HG03378 (cell line): ENCODE results near the gene TIE1.

Experiments
- ATAC-seq: cut with Tn5 transposase; IDR thresholded peaks from one replicate; pipeline ENCODE4 v1.9.1; 2021; ENCODE audit warnings: mild to moderate bottlenecking, moderate library complexity; ENCODE audit not compliant: unreplicated experiment

The TIE1 gene

DNA sequence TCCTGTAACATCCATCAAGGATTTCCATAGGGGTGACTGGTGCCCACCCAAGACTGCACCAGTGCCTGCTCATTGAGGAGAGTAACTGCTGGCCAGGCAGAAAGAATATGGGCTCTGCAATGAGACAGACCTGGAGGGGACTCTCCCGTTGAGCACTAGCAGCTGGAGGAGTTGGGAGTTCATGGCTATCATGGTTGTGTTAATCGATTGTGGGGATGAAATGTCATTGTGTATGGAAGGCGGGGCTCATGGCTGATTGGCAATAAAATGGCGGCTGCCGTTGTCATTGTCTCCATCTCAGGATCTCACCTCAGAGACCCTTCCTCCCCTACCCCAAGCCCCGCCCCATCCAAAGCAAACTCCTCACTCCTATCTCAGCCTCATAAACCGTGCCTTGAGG is 27.1 kb upstream of the TIE1 start:
- ATAC-seq, result no peak

DNA sequence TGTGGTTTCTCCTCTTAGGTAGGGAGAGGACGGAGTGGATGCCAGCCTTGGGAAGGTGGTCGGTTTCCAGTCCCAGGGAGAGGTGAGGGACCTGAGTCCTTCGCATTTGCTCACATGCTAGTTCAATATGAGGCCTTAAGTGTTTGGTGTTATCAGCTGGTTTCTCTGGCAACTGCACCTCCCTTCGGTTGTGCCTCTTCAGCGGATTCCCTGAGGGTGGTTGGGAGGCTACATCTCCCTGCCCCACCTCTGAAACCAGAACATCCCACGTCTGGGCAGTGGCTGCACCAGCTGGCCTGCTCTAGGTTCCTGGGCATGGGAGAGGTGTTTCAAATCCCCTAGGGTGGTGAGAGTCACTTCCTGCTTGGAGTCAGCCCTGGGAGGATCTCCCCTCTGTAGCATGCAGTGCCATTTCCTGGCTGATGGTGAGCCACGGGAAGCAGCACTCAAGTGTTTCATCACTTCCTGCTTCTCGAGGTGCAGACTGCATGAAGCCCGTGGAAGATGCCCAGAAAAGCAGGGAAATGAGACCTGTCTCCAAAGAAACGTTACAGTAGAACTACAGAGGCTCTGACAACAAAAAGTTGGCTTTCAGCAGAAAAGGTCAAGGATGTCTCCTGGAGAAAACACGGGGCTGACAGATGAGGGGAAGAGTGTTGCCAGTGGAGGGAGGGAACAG is 26.5 kb upstream of the TIE1 start:
- no peak for ATAC-seq

DNA sequence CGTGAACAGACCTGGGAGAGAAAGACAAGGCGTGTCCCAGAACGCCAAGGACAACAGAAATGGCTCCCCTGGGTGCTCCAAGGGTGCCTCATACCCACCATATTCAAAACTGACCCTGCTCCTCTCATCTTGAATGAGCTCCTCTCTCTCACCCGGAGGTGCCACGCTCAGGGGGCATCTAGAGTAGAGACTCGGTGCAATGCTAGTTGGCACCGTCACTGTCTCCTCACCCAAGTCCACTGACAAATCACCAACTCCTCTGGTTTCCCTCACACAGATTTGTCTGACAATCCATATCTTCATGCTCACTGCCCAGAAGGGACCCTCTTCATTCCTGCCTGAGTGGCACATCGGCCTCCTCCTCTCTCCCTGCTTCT is 26.0 kb upstream of the TIE1 start:
- no peak for ATAC-seq

DNA sequence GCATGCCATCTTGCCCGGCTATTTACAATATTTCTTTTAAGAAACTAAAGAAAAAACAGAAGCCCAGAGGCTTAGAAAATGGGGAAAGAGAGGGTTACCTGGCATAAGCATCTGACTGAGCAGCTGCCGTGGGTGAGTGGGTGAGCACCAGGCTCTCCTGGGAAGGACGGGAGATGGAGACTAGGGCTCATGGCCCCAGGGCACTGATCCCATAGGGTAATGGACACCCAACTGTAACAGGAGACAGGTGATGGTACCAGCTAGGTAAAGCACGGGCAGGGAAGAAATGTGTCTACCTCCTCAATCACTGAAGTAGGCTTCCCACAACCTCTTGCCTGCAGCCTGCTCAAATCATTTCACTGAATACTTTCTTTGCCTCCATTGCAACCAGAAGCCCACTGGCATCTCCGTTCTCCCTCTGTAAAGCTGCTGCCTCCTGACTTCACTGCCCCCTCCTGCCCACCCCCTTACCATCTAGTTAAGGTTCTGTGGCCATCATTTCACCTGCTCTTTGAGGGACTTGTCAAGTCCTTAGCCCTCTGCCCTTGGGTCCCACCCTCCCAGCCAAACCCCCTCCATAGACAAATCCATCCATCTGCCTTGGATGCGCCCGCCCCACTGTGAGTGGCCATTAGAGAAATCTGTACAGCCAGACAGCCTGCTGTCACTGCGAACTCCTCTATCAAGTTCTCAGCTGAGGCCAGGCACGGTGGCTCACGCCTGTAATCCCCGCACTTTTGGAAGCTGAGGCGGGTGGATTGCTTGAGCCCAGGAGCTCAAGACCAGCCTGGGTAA is 24.8 kb upstream of the TIE1 start:
- no peak for ATAC-seq

DNA sequence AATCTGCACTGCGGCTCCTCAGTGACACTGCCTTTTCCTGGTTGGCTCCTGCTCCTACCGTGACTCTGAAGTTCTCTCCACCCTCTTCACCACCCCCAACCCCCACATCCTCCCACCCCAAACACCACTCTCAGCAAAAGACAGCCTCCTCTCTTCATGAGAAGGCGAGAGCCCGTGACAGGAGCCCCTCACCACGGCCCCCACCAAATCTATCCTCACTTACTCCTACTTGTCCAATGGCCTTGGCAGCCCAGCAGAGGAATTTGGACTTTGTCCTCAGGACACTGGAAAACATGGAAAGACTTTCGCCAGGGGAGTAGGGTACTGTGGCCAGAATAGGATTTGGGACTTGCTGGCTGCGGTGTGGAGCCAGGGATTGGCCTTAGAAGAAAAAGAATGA is 24.1 kb upstream of the TIE1 start:
- no peak for ATAC-seq

DNA sequence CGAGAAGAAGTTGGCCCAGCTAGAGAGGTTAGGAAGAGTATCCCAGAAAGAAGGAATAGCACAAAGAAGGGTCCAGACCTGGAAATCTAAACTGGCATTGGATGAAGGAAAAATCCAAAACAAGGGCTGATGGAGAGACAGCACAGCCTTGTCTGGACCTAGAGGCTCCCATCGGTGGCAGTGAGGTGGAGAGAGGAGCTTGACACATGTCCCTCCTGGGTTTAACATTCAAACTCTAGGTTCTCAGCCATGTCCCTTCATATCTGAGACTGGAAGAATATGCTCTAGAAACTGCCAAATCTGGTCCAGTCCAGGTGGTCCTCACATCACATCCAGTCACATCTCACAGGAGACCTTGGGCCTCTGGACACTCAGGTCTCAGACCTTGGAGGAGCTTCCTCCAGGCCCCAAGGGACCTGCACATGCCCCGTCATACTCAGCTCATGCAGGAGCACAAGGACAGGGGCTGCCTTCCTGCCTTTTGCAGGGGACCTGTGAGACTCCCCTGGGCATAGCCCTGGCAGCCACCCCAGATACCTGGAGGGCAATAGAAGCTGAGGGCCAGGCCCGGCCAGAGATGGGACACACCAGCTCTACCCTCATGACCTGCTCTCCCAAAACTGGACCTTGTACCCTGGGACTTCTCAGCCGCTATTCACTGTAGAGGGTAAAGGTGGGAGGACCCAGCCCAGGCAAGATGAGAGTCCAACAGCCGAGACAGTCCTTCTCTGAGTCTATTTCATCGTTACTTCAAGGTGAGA is 23.5 kb upstream of the TIE1 start:
- ATAC-seq, result no peak

DNA sequence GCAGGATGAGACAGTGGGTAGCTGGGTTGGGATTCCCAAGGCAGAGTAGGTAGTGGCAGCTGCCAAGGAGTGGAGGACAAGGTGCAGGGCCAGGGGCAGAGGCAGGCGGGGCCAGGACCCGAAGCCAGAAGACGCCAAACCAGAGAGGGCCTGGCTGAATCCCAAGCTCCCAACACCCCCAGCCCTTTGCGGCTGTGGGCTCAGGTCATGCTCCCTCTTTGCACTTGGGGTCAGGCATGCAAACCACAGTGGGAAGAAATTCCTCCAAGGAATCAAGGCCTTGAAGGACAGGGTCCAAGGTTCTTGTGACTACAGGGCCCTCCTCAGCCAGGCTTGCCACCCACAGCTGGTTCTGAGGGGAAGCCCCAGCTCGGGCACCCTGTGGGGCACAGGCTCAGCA is 21.6 kb upstream of the TIE1 start:
- ATAC-seq, result no peak

DNA sequence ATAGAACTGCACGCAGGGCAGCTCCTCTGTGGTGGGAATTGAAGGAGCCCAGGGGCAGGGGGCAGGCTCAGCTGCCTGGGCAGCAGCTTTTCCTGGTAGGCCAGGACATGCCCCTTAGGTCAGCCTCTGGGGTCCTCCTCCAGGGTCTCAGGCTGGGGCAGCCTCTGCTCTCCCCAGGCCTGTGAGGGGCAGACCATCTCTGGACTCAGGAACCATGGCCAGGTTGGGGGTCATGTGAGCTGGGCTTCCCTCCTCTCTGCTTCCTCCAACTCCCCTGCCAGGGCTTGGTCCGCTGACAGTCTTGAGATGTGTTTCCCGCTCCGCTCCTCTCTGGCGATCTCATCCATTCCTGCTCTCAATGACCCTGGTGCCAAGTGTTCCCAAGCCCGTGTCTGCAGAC is 21.1 kb upstream of the TIE1 start:
- ATAC-seq, result no peak

DNA sequence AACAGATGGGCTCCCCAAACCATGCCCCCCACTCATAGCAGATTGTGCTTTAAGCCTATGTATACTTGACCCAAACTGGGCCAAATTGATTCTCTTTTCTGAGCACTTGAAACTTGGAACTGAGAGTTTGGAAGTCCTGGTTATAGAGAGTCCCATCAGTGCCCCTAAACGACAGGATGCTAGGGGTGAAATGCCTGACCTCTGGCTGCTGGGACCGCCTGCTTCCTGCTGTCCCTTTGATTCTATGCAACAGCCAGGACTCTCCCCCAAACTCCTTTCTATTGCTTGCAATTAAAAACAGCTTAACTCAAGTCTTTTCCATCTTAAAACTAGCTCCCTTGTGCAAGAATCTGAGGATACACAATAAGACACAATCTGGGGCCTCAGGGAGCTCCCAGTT is 20.1 kb upstream of the TIE1 start:
- no peak for ATAC-seq

DNA sequence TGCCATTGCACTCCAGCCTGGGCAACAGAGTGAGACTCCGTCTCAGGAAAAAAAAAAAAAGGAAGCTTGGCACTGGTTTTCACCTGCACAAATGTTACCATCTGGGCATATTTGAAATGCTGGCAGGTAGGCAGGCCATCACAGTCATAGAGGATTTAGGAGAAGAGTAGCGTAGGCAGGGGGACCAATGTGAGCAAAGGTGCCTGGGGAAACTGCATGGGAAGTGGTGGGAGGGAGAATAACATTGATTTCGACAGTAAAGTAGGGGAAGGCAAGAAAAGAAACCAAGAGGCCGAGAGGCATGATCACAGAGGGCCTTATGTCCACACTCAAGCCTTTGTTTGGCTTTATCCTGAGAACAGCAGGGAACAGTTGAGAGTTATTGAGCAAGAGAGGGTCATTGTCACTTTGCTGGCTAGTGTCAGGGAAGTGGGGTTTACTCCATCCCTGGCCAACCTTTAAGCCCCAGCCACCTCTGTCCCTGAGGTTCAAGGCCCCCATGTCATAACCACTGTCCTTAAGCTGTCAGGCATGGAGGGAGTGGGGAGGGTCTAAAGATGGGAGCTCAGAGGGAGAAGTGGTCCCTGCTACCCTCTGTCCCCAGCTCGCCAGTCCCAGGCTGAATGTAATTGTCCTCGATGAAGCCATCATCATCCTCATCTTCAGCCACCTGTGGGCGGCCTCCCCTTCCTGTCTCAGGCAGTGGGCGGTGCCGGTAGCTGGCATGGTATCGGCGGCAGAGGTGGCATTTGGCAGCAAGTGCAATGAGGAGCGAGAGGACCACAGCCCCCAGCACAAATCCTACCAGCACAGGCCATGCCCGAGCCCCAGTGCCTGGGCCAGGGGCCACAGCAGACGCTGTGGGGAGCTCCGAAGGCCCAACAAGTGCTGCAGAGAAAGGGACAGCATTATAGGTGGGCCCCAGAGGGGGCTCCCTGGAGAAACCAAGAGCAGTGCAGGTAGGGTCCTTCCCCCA is 18.3 kb upstream of the TIE1 start:
- ATAC-seq, result no peak

DNA sequence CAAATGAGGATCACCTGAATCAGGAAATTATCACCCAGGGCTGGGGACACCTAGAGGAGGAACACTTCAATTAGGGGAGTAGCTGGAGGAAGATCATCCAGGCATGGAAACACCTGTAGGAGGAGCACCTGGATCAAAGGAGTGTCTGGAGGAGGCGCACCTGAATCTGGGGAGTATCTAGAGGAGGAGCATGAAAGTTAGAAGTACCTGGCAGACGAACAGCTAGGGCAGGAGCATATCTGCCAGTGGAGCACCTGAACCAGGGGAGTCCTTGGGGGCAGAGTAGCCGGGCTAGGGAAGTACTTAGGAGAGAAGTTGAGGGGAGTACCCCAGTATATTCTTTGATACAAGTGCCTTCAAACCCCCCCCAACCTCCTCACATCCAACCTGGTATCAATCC is 16.7 kb upstream of the TIE1 start:
- no peak for ATAC-seq

DNA sequence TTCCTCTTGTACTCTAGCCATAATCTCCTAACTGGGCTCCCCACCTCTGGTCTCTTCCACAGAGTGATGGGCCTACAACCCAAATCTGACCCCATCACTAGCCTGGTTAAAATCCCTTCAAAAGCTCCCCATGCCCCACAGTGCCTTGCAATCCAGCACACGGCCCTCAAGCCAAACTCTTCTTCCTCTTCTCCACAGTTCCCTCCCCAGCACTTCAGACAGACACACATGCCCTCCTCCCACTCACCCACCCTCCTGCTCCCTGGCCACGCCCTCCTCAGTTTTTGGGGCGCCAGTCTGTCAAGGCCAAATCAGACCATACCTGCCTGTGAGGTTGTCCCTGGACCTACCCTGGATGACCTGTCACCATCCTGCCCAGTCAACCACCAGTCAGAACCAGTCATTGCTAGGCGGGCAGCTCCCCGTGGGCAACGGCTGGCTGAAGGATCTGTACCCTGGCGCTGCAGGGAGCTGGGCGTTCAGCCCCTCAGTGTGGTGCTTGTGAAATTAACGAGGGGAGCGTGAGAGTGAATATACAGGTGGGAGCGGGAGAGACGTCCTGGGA is 16.2 kb upstream of the TIE1 start:
- ATAC-seq, result no peak

DNA sequence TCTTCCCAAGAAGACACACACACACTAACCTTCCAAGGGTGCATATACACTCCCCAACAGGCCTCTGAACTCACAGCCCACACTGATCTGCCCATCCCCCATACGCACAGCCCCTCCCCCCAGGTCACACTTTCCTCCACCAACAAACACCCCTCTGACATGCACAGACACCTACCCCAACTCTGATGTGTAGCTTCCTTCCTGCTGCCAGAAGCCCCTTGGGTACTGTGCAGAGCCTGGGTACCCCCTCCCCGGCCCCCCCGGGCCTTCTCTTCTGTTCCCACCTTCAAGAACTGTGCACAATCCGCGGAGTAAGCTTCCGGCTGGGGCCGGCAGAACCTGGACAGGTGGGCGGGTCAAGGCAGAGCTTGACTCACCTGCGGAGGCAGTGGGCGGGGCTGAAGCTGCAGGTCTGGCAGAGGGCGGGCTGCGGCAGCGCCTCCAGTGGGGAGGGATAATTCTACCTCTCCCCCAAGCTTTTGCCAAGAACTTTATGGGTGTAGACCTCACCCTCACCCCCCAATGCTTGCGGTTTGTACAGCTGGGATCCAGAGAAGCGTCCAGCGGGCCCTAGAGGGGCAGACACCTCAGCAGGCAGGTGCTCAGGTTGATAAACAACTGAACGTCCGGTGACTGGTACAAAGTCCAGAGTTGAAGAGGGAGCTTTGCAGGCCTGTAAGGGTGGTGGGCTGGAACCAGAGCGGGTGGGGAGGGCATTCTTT is 15.4 kb upstream of the TIE1 start, which contains the start of gene C1orf210:
C1orf210 (minus strand) TSS at position 313 of the 722 bp plus-strand sequence. CDS start 2,311 bp downstream, outside the sequence.
- ATAC-seq, result no peak

DNA sequence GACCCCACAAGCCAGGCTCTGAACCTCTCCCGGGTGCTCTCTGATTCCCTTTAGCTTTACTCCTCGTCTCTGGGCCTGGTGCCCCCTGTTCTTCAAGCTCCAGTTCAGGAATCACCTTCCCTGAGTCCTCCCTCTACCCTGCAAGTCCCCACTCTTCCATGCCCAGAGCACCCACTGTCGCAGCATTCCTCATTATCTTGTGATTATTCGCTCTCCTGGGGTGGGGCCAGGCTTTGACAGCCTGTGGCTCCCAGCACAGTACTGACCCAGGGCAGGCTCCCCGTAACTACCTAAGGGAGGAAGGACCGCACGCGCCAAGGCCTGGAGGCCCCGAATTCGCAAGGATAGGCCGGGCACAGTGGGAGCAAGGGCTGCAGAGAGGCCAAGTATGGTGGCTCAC is 14.7 kb upstream of the TIE1 start:
- ATAC-seq, result no peak

DNA sequence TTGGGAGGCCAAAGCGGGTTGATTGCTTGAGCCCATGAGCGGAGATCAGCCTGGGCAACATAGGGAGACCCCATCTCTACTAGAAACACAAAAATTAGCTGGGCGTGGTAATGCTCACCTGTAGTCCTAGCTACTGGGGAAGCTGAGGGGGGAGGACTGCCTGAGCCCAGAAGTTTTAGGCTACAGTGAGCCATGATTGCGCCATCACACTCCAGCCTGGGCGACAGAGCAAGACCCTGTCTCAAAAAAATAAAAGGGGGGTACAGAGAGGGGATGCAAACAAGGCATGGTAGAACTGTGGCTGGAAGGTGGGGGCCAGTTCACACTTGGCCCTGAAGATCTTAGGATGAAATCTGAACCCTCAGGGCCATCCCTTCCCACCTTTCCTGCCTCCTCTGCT is 14.2 kb upstream of the TIE1 start:
- no peak for ATAC-seq

DNA sequence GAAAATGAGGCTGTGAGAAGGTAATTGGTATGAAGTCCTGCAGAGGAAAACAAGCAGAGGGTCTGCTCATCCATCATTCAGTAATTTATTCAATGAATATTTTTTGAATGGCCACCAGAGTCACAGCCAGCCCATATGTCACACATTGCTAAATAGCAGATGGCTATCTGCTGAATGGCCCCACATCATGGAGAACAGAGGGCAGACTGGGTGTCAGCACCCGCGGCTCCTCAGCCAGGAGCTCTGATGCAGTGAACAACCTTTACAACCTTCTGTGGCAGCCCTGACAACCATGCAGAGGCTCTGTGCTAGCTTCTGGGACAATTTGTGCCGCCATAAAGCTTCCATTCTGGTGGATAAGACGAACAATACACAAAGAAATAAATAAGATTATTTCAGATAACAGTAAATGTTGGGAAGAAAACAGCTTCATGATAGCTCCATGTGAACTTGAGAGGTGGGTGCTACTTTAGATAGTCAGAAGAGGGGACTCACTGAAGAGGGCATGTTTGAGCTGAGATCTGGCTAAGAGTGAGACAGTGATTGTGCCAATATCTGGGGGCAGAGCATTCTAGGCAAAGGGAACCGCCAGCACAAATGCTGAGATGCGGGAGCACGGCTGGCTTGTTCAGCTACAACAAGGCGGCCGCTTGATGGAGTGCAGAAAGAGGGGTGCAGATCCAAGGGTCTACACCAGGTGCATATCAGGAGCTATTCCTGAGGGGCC is 12.6 kb upstream of the TIE1 start:
- ATAC-seq, result no peak

DNA sequence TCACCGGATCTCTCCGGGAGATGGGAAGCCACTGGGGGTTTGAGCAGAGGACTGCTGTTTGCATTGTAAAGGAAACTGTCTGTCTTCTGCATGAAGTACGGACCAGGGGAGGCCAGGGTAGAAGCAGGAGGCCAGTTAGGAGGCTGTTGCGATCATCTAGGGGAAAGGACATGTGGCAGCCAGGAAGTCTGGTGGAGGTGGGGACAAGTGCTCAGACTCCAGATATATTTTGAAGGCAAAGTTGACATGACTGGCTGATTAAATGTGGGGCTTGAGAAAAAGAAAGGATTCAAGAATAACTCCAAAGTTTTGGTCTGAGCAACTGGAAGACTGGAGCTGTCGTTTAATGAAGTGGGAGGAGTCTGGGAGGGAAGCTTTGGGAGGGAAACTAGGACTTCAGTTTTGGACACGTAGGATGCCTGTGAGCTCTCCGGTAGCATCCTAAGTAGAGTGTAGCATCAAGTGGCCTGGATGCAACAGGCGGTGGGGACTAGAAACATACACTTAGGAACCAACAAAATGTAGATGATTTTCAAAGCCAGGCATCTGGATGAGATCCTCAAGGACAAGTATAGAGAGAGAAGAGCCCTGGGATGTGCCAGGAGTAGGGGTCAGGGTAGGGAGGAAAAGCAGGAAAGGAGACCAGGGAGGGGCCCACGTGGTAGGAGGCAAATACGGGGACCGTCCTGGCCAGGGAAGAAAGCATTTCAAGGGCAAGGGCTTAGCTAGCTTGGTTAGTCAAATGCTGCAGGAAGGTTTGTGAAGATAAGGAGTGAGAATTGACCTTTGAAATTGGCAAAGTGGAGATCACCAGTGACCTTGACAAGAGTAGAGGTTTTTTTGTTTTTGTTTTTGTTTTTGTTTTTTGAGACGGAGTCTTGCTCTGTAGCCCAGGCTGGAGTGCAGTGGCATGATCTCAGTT is 11.7 kb upstream of the TIE1 start:
- no peak for ATAC-seq

DNA sequence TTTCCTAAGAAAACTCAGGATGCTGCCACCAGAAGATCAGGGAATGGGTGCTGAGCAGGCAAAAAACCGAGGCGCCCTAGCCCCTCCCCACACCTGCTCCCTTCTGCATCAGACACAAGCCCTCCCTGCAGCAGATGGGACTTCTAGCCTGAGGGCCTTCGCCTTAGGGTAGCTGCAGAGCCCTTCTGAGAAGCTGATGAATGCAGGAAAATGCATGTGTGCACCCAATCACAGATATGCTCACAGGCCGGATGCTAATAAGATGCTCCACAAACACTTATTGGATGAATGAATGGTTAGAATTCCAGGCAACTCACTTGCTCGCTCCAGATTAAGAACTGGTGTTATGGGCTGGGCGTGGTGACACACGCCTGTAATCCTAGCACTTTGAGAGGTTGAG is 8.6 kb upstream of the TIE1 start:
- no peak for ATAC-seq
